Erythroblast (primary cell): ENCODE results near the gene PRMT3.
A peak's percentile ranks its signal among the peaks of the same experiment; 100 is the strongest.

ENCODE experiments used
- DNase-seq, 2 experiments: peaks; one replicate each; lab custom pipeline; 2025; lab: John Stamatoyannopoulos, UW
- GATA1 ChIP-seq: IDR thresholded peaks from 2 replicates; pipeline ENCODE4 v1.6.1; 2011; ENCODE audit warnings: low read depth, mild to moderate bottlenecking, control low read depth, low read length, moderate library complexity
- POLR2A ChIP-seq: IDR thresholded peaks from 2 replicates; pipeline ENCODE4 v1.6.1; 2011; ENCODE audit warnings: mild to moderate bottlenecking, low read length

Gene PRMT3

DNA sequence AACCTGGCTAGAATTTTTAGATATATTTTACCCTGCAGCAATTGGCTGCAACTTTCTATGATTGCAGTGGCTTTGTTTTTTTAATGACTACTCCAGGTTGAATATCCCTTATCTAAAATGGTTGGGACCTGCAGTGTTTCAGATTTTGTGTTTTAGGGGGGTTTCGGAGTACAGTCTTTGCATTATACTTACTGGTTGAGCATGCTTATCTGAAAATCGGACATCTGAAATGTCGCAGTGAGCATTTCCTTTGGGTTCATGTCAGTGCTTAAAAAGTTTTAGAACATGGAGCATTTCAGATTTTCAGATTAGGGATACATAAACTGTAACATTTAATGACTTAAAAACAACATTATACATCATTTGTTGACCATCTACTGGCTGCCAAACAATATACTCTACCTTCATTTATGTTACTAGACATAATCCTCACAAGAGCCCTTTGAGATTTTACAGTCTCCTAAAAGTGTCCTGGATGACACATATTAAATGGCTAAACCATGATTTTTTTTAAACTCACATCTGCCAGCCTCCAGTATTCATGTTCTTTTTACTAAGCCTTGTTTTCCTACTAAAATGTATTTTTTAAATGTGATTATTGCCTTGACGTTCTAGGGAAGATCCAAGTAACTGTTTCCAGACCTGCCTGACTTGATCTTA, 66.3 kb downstream of the PRMT3 start:
- DNase-seq: no peak

DNA sequence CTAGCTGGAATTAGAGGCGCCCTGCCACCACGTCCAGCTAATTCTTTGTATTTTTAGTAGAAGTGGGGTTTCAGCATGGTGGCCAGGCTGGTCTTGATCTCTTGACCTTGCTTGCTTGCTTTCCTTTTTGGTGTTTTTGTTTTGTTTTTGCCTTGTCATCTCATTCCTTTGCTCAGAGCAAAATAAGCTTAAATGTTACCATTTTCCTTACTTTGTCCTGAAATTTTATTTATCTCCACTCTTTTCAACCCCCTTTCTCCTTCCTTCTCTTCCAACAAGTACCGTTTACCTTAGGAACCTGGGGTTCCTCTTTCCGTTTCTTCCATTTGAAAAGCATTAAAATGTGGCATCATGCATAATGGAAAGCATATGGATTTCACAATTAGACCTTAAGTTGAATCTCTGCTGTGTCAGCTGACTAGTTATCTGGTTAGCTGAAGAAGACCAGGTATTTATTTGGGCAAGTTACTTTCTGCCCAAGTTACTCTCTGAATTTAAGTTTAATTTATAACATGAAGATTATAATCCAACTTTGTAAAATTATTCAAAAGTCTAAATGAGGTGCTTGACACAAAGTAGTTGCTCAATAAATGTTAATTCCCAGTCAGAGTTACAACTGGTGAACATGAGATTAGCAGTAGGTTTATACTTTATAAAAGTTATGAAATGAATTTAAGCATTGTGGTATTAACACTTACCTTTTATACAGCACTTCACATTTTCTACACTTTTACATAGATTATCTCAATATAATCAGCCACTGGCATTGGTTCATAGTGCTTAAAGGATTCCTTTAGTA, 69.7 kb downstream of the PRMT3 start:
- DNase-seq: peak in 1 of 2 experiments; percentile 44
- TF ChIP-seq POLR2A (no peak), GATA1 (no peak)

More for the DNA sequence above, 66.3 kb downstream of the PRMT3 start:
- TF ChIP-seq POLR2A (no peak), GATA1 (no peak)

GRCh38 chr11:20457934-20458680, 70.6 kb downstream of the PRMT3 start:
- TF ChIP-seq GATA1: no peak
- TF ChIP-seq POLR2A: no peak
- peak in 1 of 2 experiments; percentile 56 for DNase-seq

- TF ChIP-seq POLR2A (peak; percentile 67), GATA1 (peak; percentile 93)
- peak; percentile 93 to 98 for DNase-seq
These were observed 71.6 kb downstream of the PRMT3 start for GRCh38 chr11:20458905-20459632.

DNA sequence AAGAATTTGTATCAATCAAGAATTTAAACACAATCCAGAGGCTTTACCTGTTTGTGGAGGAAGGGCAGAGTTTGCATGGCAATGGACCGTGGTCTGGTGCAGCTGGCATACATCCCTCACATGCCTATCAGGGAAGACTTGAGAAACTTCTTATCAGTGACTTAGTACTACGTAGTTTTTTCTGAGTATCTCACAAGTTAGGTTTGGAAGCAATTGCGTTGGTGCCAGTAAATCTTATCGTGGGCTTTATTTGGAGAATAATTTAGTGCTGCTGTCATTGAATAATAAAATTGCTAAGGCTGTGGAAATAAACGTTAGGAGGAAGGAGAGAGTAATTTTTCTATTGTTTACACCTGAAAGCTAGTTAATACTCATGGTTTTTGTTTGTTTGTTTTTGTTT, 72.3 kb downstream of the PRMT3 start:
- no peak for TF ChIP-seq GATA1
- TF ChIP-seq POLR2A: peak; percentile 54
- peak; percentile 90 to 93 for DNase-seq

DNA sequence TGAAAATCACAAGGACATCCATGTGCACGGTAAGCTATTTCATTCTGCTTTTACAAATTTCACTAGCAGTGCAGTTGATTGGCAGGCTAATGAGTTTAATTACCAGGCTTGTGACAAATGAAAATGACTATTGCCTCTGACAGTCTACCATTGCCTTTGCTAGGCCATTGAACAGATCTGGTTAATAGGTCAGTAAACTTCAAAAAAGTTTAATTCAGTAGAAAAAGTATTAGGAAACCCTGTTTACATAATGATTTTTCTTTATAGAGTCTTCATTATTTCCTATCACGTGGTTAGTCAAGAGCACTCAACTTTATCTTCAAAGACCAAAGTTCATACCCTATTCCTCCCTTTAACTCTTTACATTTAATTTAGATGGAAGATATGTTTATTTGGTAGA, 77.0 kb downstream of the PRMT3 start:
- no peak for TF ChIP-seq GATA1
- no peak for DNase-seq

DNA sequence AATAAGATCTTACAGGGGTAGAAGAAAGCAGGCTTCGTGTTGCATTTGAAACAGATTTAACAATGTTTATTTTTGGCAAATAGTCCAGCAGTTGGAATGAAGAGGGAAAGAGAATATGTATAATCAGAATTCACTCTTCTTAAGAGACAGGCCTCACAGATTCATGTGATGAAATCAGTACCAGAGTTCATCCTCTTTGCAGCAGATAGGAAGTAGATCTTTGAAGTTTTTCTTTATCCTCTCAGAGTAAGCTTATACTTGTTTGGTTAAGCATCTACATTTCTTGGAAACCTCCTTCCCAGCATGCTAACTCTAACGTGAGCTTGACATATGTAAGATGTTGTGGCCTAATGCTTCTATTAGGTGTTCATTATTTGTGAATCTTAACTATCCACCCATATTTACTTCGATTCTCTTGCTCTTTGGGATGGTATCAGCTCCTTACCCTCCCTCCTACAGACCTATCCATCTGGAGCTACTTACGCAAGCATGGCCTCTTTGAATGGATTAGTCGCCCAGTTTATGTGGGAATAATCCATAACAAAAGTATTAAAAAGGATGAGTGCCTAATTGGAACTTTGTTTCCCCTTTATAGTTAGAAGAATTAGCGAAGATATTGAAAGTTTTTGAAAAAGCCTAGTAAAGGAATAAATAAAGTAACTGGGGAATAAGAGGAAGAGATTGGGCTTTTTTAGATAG, 80.1 kb downstream of the PRMT3 start:
- no peak for TF ChIP-seq POLR2A
- no peak for TF ChIP-seq GATA1
- DNase-seq: no peak

DNA sequence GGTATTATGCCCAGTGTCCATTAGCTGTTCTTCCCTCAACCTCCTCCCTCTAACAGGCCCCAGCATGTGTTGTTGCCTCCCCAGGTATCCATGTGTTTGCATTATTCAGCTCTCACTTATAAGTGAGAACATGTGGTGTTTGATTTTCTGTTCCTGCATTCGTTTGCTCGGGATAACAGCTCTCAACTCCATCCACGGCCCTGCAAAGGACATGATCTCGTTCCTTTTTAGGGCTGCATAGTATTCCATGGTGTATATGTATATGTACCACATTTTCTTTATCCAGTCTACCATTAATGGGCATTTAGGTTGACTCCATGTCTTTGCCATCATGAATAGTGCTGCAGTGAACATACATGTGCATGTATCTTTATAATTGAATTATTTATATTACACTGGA, 82.8 kb downstream of the PRMT3 start:
- TF ChIP-seq GATA1 (no peak), POLR2A (no peak)
- no peak for DNase-seq

- DNase-seq: peak; percentile 46 to 74
These were observed 84.4 kb downstream of the PRMT3 start for GRCh38 chr11:20471929-20472328.

- TF ChIP-seq GATA1: no peak
- TF ChIP-seq POLR2A: no peak
- no peak for DNase-seq
These were observed 86.8 kb downstream of the PRMT3 start for GRCh38 chr11:20474176-20474881.

DNA sequence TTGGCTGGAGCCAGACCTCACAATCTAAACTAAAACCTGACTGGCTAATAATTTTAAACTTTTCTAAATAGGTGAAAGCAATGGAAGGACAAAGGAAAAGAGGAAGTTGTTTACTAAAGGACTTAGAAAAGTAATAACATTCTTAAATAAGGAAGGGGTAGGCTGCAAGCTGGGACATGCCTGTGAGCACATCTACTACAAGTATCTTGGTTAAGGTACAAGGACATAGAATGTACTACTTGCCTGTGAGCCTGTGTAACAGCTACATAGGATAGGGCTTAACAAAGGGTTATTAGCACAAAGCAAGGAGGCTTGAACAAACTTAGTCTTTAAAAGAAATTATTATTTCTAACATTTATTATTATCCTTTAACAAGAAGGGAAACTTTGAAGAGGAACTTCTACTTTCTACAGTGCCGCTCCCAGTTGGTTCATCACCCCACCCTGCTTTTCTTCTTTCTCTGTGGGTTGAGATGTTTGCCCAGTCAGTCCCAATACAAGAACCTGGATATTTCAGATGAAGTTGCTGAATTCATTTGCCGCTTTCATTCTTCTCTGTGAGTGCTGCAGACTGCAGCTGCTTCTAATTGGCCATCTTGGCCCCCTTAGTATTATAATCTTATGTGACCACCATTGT, 87.5 kb downstream of the PRMT3 start:
- TF ChIP-seq GATA1 (no peak), POLR2A (no peak)

DNA sequence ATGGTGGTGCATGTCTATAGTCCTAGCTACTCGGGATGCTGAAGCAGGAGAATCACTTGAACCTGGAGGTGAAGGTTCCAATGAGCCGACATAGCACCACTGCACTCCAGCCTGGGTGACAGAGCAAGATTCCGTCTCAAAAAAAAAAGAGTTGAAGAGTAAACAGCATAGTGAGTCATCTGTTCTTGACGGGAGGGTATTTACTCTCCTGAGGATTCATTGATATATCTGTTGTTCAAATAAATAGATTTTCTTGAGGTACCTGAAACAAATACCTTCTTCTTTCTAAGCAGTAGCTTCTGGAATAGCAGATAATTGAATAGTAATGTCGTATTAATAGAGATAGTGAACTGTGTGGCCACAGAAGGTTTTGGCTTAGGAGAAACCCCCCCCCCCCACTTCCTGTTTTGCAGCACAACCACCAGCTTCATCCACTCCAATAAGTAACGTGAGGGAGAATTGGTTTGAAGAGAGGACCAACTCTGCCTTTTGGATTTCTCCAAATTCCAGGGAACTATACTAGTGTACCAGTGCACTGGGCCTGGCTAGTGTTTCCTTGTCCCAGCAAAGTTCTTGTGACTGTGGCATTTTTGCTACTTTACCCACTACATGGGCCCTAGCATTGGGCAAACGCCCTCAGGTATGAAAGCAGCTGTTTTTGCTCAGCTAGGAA, 90.0 kb downstream of the PRMT3 start:
- DNase-seq: peak; percentile 35 to 58
- TF ChIP-seq POLR2A (no peak), GATA1 (no peak)

More for the DNA sequence above, 87.5 kb downstream of the PRMT3 start:
- no peak for DNase-seq

DNA sequence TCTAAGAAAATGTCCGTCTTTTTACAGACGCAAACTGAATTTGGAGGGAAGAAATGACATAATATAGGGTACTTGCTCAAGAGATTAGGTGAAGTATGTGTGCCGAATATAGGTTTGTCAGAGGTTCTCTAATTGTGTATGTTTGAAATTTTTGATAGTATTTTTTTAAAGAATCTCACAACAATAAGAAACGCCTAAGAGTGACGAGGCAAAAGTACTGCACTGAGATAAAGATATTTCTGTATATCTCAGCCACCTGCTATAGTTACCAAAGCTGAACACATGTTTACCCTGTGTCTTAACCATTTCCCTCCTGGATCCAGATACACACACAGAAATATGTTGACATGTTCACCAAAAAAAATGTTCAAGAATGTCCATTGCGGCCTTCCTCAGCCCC, 92.0 kb downstream of the PRMT3 start:
- DNase-seq: peak; percentile 58 to 79
- TF ChIP-seq GATA1: no peak
- TF ChIP-seq POLR2A: no peak
